ENCODE data around the gene SLC27A5. TPM values are rescaled to one million over a fixed set of nuclear protein-coding genes. Genes with fewer than 3 reads are reported as not detected.
"Not testable (repeated sequence)": the region's sequence is repeated elsewhere in the genome, so short reads cannot be mapped to it uniquely, and the experiment has no call there.

Gene SLC27A5
- total RNA-seq, 1 donor from 2014 or later = 736 TPM

GRCh38 chr19:58551577-58552471 lies 40.0 kb upstream of the SLC27A5 start:
- DNase-seq (ENCODE audit: low spot score) = no peak
- ATAC-seq = no peak

- no peak for ATAC-seq
- DNase-seq (ENCODE audit: low spot score) = no peak
Observed at GRCh38 chr19:58551123-58551497, 39.3 kb upstream of the SLC27A5 start.

- DNase-seq (ENCODE audit: low spot score) (no peak), ATAC-seq (no peak)
Observed at GRCh38 chr19:58550362-58551122, 38.8 kb upstream of the SLC27A5 start.

- DNase-seq (ENCODE audit: low spot score) (no peak), ATAC-seq (no peak)
Observed at GRCh38 chr19:58549664-58550361, 38.0 kb upstream of the SLC27A5 start.

GRCh38 chr19:58548859-58549663 lies 37.3 kb upstream of the SLC27A5 start:
- ATAC-seq (no peak), DNase-seq (ENCODE audit: low spot score) (no peak)

GRCh38 chr19:58547323-58548312 lies 35.8 kb upstream of the SLC27A5 start:
- ATAC-seq (no peak), DNase-seq (ENCODE audit: low spot score) (no peak)

- DNase-seq (ENCODE audit: low spot score) (no peak), ATAC-seq (no peak)
Observed at GRCh38 chr19:58546019-58546530, 34.3 kb upstream of the SLC27A5 start.

GRCh38 chr19:58545286-58546018 lies 33.7 kb upstream of the SLC27A5 start:
- DNase-seq (ENCODE audit: low spot score) (no peak), ATAC-seq (no peak)

- ATAC-seq (peak; percentile 43), DNase-seq (ENCODE audit: low spot score) (peak; percentile 53)
Observed at GRCh38 chr19:58544591-58545285, 32.9 kb upstream of the SLC27A5 start.

GRCh38 chr19:58543826-58544590 lies 32.2 kb upstream of the SLC27A5 start, which contains the start of gene TRIM28:
TSS of gene TRIM28 (plus strand) at chr19:58544064. CDS start at chr19:58544758, 694 bp downstream.
- peak; percentile 99 for DNase-seq (ENCODE audit: low spot score)
- peak; percentile 92 for ATAC-seq

GRCh38 chr19:58542641-58543372 lies 31.0 kb upstream of the SLC27A5 start:
- DNase-seq (ENCODE audit: low spot score); ATAC-seq: not testable (repeated sequence)

GRCh38 chr19:58539169-58539559 lies 27.4 kb upstream of the SLC27A5 start:
- DNase-seq (ENCODE audit: low spot score); ATAC-seq: not testable (repeated sequence)

GRCh38 chr19:58538257-58539168 lies 26.7 kb upstream of the SLC27A5 start:
- ATAC-seq (peak; percentile 77), DNase-seq (ENCODE audit: low spot score) (no peak)

GRCh38 chr19:58536852-58537798 lies 25.3 kb upstream of the SLC27A5 start:
- ATAC-seq = no peak
- DNase-seq (ENCODE audit: low spot score) = no peak

Data from left lobe of liver (tissue), 2 donors.